Gastroesophageal sphincter (tissue), 3 donors: ENCODE results near the gene RAPGEFL1.
"Not testable (repeated sequence)": the region's sequence is repeated elsewhere in the genome, so short reads cannot be mapped to it uniquely, and the experiment has no call there.

Experiments
- EP300 ChIP-seq: sonication (generic); formaldehyde crosslinking; IDR thresholded peaks from one replicate; pipeline ENCODE4 v1.6.1; 2017; ENCODE audit warnings: antibody characterized with exemption, mild to moderate bottlenecking
- POLR2A ChIP-seq, 2 donors: fragments of 450-650 bp; IDR thresholded peaks; one replicate each; pipeline ENCODE4 v1.6.1; 2017; ENCODE audit warnings: antibody characterized with exemption in 2 of 2, mild to moderate bottlenecking in 2 of 2, moderate library complexity in 1 of 2
- TF ChIP-seq, protein P1 (sequence below), 4 experiments: fragments of 200-600 bp in 2 of 4; fragments of 450-650 bp in 2 of 4; sonication (generic) in 1 of 4; IDR thresholded peaks; one replicate each; pipeline ENCODE4 v1.5.1; 2017 to 2019; ENCODE audit warnings: antibody characterized with exemption in 4 of 4, mild to moderate bottlenecking in 2 of 4, moderate library complexity in 2 of 4

DNA sequence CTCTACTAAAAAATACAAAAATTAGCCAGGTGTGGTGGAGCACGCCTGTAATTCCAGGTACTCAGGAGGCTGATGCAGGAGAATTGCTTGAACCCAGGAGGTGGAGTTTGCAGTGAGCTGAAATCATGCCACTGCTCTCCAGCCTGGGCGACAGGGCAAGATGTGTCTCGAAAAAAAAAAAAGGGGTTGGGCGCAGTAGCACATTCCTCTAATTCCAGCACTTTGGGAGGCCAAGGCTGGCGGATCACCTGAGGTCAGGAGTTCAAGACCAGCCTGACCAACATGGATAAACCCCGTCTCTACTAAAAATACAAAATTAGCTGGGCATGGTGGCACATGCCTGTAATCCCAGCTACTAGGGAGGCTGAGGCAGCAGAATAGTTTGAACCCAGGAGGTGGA is 36.6 kb downstream of the RAPGEFL1 start:
- TF ChIP-seq, protein P1, sequence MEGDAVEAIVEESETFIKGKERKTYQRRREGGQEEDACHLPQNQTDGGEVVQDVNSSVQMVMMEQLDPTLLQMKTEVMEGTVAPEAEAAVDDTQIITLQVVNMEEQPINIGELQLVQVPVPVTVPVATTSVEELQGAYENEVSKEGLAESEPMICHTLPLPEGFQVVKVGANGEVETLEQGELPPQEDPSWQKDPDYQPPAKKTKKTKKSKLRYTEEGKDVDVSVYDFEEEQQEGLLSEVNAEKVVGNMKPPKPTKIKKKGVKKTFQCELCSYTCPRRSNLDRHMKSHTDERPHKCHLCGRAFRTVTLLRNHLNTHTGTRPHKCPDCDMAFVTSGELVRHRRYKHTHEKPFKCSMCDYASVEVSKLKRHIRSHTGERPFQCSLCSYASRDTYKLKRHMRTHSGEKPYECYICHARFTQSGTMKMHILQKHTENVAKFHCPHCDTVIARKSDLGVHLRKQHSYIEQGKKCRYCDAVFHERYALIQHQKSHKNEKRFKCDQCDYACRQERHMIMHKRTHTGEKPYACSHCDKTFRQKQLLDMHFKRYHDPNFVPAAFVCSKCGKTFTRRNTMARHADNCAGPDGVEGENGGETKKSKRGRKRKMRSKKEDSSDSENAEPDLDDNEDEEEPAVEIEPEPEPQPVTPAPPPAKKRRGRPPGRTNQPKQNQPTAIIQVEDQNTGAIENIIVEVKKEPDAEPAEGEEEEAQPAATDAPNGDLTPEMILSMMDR (IDR thresholded peaks at IDR 0.05), result not testable (repeated sequence)
- not testable (repeated sequence) for TF ChIP-seq EP300; POLR2A (IDR thresholded peaks at IDR 0.05)
